Endothelial cell of umbilical vein (primary cell): ENCODE measurements around the gene EVA1A. TPM values are rescaled to one million over a fixed set of nuclear protein-coding genes. Genes with fewer than 3 reads are reported as not detected.

Experiments
- BruUV-seq: library from RNA; stranded (reverse); fragments of 400-500 nt; replicated peaks from 2 replicates; lab custom pipeline; 2021; lab: Mats Ljungman, UMichigan
- CTCF ChIA-PET: fragments of 300-600, 350-600 bp; sonication (Branson Sonifier 250); formaldehyde crosslinking; loops from one replicate; lab custom pipeline; 2021; ENCODE audit warnings: antibody characterized with exemption, inconsistent platforms; lab: Charles Lee
- POLR2A ChIA-PET: fragments of 300-600, 350-600 bp; sonication (Branson Sonifier 250); formaldehyde crosslinking; loops from one replicate; lab custom pipeline; 2021; ENCODE audit warnings: antibody characterized with exemption, inconsistent platforms; lab: Charles Lee
- DNase-seq: peaks from one replicate; pipeline ENCODE4 v3.0.0-alpha.2; 2011; ENCODE audit warnings: low read depth, low spot score
- FAIRE-seq: peaks from 2 replicates; lab custom pipeline; 2011; peaks lifted over from hg19 to GRCh38; lab: Jason Lieb, UNC
- H2AFZ ChIP-seq: 2 replicates; pipeline ENCODE4 v1.6.0; 2012; ENCODE audit warnings: low read depth, low read length, control low read depth, inconsistent platforms
- H3K27ac ChIP-seq: 2 replicates; pipeline ENCODE4 v1.5.1; 2011; ENCODE audit warnings: low read depth, mild to moderate bottlenecking, control low read depth, low read length, moderate library complexity; ENCODE audit not compliant: insufficient read depth
- H3K27me3 ChIP-seq, 2 experiments: 2 replicates each; pipeline versions ENCODE4 v1.6.0 to v1.6.1; 2011; ENCODE audit warnings: low read length in 2 of 2, mixed read lengths in 1 of 2; ENCODE audit not compliant: control insufficient read depth in 2 of 2, insufficient read depth in 2 of 2
- H3K36me3 ChIP-seq, 2 experiments: 2 replicates in 1 of 2; 3 replicates in 1 of 2; pipeline ENCODE4 v1.5.1; 2011; ENCODE audit warnings: low read length in 2 of 2, mild to moderate bottlenecking in 1 of 2, moderate library complexity in 1 of 2; ENCODE audit not compliant: control insufficient read depth in 2 of 2, insufficient read depth in 2 of 2; ENCODE audit errors: extremely low read depth in 1 of 2
- H3K4me1 ChIP-seq: 3 replicates; pipeline ENCODE4 v1.5.1; 2011; ENCODE audit warnings: mild to moderate bottlenecking, low read length; ENCODE audit not compliant: control insufficient read depth, insufficient read depth; ENCODE audit errors: extremely low read depth
- H3K4me2 ChIP-seq: 2 replicates; pipeline ENCODE4 v1.6.1; 2011; ENCODE audit warnings: low read length, control low read depth, mixed read lengths; ENCODE audit not compliant: insufficient read depth
- H3K4me3 ChIP-seq, 3 experiments: fragments of 200-600 bp in 1 of 3; sonication (generic), shearing (Covaris generic) in 1 of 3; replicated peaks in 1 of 3; 2 replicates each; pipeline ENCODE4 v1.5.1; 2011 to 2016; ENCODE audit warnings: control low read depth in 3 of 3, low read length in 3 of 3, mild to moderate bottlenecking in 2 of 3, inconsistent platforms in 1 of 3, low read depth in 1 of 3, moderate library complexity in 1 of 3; ENCODE audit not compliant: insufficient read depth in 1 of 3
- H3K79me2 ChIP-seq: 2 replicates; pipeline ENCODE4 v1.6.0; 2012; ENCODE audit warnings: low read length, inconsistent platforms; ENCODE audit not compliant: control insufficient read depth, insufficient read depth
- H3K9ac ChIP-seq: replicated peaks from 2 replicates; pipeline ENCODE3; 2011; ENCODE audit warnings: low read length, control low read depth; ENCODE audit not compliant: insufficient read depth; ENCODE audit errors: extremely low read depth
- H3K9me1 ChIP-seq: replicated peaks from 3 replicates; pipeline ENCODE4 v1.6.0; 2011; ENCODE audit warnings: mild to moderate bottlenecking, low read length; ENCODE audit not compliant: control insufficient read depth, insufficient read depth; ENCODE audit errors: extremely low read depth
- H3K9me3 ChIP-seq: replicated peaks from 2 replicates; pipeline ENCODE4 v1.5.1; 2012; ENCODE audit warnings: low read length, inconsistent platforms; ENCODE audit not compliant: control insufficient read depth, insufficient read depth
- H4K20me1 ChIP-seq: replicated peaks from 2 replicates; pipeline ENCODE3; 2011; ENCODE audit warnings: mild to moderate bottlenecking, low read length; ENCODE audit not compliant: control insufficient read depth, insufficient read depth; ENCODE audit errors: extremely low read depth
- EZH2 ChIP-seq: IDR thresholded peaks from 2 replicates; pipeline ENCODE4 v1.6.1; 2012; ENCODE audit warnings: borderline replicate concordance, low read depth, mild to moderate bottlenecking, moderate library complexity, low read length, inconsistent platforms; ENCODE audit not compliant: severe bottlenecking
- FOS ChIP-seq: IDR thresholded peaks from 2 replicates; pipeline ENCODE4 v1.6.1; 2011; ENCODE audit warnings: mild to moderate bottlenecking, low read length, moderate library complexity, borderline replicate concordance; ENCODE audit not compliant: insufficient read depth
- GATA2 ChIP-seq: IDR thresholded peaks from 2 replicates; pipeline ENCODE4 v1.7.0; 2011; ENCODE audit warnings: low read depth, mild to moderate bottlenecking, moderate library complexity, mixed read lengths, low read length; ENCODE audit not compliant: insufficient read length, insufficient read depth
- POLR2A ChIP-seq: IDR thresholded peaks from 2 replicates; pipeline ENCODE4 v1.6.1; 2012; ENCODE audit warnings: low read depth, mild to moderate bottlenecking, control low read depth, low read length
- dilution Hi-C: fragments of 300-500 bp; cut with MboI; formaldehyde crosslinking; loops from one replicate; pipeline ENCODE4 v1.15.0; 2019; ENCODE audit warnings: low sequenced_read_pairs; ENCODE audit not compliant: extremely low pct_ligation_motif_present
- intact Hi-C: fragments of 100-400 bp; cut with micrococcal nuclease; formaldehyde crosslinking; loops from one replicate; pipeline ENCODE4 v1.10.0; 2022
- polyA plus RNA-seq, 4 experiments: library from polyadenylated mRNA; depleted of rRNA in 3 of 4; stranded (reverse) in 3 of 4; unstranded in 1 of 4; fragments of >200 nt; gene quantifications; 2 replicates each; pipeline versions ENCODE4 v1.2.1 to v1.2.3, GENCODE V29; 2011 to 2012; ENCODE audit warnings: missing spikeins in 1 of 4
- total RNA-seq: library from RNA; stranded (reverse); gene quantifications from 2 replicates; pipeline ENCODE4 v1.2.3, GENCODE V29; 2021
- TF ChIP-seq, protein P1 (sequence below), 2 donors: IDR thresholded peaks; 1 replicate in 1 of 2; 2 replicates in 1 of 2; pipeline ENCODE4 v1.5.1; 2011; ENCODE audit warnings: low read length in 2 of 2, mild to moderate bottlenecking in 2 of 2, moderate library complexity in 2 of 2, control low read depth in 1 of 2, inconsistent platforms in 1 of 2, low read depth in 1 of 2; ENCODE audit not compliant: insufficient read depth in 1 of 2; ENCODE audit errors: extremely low read depth in 1 of 2

Gene EVA1A
- total and polyA plus RNA-seq, 2 donors (not counting 3 experiments of a cell fraction or from before 2014, with no cell fraction given) = 52.6 to 66.5 TPM

DNA sequence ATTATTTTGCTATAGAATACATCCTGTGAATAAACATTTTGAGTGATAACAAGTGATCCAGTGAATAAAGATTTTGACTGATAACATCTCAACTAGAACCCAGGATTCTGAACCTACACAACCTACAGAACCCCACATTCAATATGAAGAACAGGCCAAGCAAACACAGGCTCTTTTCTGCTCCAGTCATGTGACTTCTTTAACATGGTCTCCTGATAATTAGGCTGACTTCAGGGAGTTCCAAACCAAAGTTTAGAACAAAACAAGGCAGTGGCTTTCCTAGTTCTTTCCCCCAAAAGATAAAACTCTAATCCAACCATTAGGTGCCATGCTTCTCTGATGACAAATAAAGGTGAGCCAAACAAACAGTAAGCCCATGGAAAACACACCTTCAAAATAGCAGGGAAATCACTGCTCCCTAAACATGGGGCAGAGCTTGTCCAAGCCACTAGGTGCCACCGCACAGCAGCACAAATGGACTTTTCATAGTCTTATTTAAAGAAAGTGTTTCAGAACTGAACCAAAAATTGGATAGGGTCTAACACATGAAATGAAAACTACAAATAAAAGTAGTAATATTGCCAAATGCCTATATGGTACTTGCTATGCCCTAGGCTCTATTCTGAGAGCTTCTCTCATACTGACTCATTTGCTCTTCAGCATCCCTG is 95.3 kb downstream of the EVA1A start:
- no peaks in the 10 kb centered on the region for H3K9me3 ChIP-seq
- H3K4me2 ChIP-seq = no peak overlapping the region
- DNase-seq (peak; percentile 55), FAIRE-seq (peak; percentile 38)
- TF ChIP-seq POLR2A (no peak), EZH2 (no peak), GATA2 (no peak), FOS (no peak)
- TF ChIP-seq, protein P1, sequence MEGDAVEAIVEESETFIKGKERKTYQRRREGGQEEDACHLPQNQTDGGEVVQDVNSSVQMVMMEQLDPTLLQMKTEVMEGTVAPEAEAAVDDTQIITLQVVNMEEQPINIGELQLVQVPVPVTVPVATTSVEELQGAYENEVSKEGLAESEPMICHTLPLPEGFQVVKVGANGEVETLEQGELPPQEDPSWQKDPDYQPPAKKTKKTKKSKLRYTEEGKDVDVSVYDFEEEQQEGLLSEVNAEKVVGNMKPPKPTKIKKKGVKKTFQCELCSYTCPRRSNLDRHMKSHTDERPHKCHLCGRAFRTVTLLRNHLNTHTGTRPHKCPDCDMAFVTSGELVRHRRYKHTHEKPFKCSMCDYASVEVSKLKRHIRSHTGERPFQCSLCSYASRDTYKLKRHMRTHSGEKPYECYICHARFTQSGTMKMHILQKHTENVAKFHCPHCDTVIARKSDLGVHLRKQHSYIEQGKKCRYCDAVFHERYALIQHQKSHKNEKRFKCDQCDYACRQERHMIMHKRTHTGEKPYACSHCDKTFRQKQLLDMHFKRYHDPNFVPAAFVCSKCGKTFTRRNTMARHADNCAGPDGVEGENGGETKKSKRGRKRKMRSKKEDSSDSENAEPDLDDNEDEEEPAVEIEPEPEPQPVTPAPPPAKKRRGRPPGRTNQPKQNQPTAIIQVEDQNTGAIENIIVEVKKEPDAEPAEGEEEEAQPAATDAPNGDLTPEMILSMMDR (IDR thresholded peaks at IDR 0.05; ENCODE audit: extremely low read depth in 1 of 2, insufficient read depth in 1 of 2, low read depth in 1 of 2, low read length in 2 of 2) = peak; percentile 62 to 65
- no peak overlapping the region for H3K27ac ChIP-seq
- POLR2A ChIA-PET = no interaction called here
- no peaks in the 10 kb centered on the region for H4K20me1 ChIP-seq
- no peak overlapping the region for H2AFZ ChIP-seq
- H3K4me1 ChIP-seq = no peaks in the 10 kb centered on the region
- H3K27me3 ChIP-seq = peaks cover 3 to 19% of the 10 kb centered on the region in 2 experiments
- no peaks in the 10 kb centered on the region for H3K36me3 ChIP-seq
- no peaks in the 10 kb centered on the region for H3K9me1 ChIP-seq
- H3K79me2 ChIP-seq = no peaks in the 10 kb centered on the region
- intact Hi-C loops = loop anchor here (1.0 to 5.0 kb wide), 6 partner anchors 38 to 212 kb away; no protein-coding TSS in a partner anchor
- H3K9ac ChIP-seq = no peak overlapping the region
- BruUV-seq = no TSS peak
- CTCF ChIA-PET = interaction anchor here (0.8 to 11.6 kb wide), 29 partner anchors 11 to 245 kb away, joined by 3 to 228 read pairs (median 6); partner anchors contain the start of genes EVA1A, GCFC2 and MRPL19
- no peak overlapping the region for H3K4me3 ChIP-seq
- dilution Hi-C loops = loop anchor here (25.0 kb wide), 1 partner anchor 147 kb away; no protein-coding TSS in a partner anchor
